Measurements from ENCODE around the gene EIF5A.

Gene EIF5A

GRCh38 chr17:7315570-7316235 is 8.3 kb downstream of the EIF5A start:
- no peaks in the 10 kb centered on the region for H3K9me3 ChIP-seq
- H3K4me3 ChIP-seq (ENCODE audit: low read depth in 1 of 2, low read length in 1 of 2), result peak overlapping the region; percentile 73 to 86
- H3K27ac ChIP-seq, result peak overlapping the region; percentile 99
- peaks cover 21 to 24% of the 10 kb centered on the region in 2 experiments for H3K4me1 ChIP-seq (ENCODE audit: control insufficient read depth in 1 of 2, insufficient read depth in 1 of 2, low read depth in 1 of 2, low read length in 1 of 2)
- peak; percentile 4 for TF ChIP-seq CTCF (IDR thresholded peaks at IDR 0.05)
- peaks cover 64% of the 10 kb centered on the region for H3K36me3 ChIP-seq
- no peaks in the 10 kb centered on the region for H3K27me3 ChIP-seq

GRCh38 chr17:7317161-7317803 is 9.9 kb downstream of the EIF5A start:
- H3K36me3 ChIP-seq, result peaks cover 65% of the 10 kb centered on the region
- H3K9me3 ChIP-seq, result no peaks in the 10 kb centered on the region
- peaks cover 21 to 24% of the 10 kb centered on the region in 2 experiments for H3K4me1 ChIP-seq (ENCODE audit: control insufficient read depth in 1 of 2, insufficient read depth in 1 of 2, low read depth in 1 of 2, low read length in 1 of 2)
- TF ChIP-seq CTCF (IDR thresholded peaks at IDR 0.05), result no peak
- H3K27me3 ChIP-seq, result no peaks in the 10 kb centered on the region
- no peak overlapping the region for H3K4me3 ChIP-seq (ENCODE audit: low read depth in 1 of 2, low read length in 1 of 2)
- peak overlapping the region; percentile 35 for H3K27ac ChIP-seq

- no peaks in the 10 kb centered on the region for H3K9me3 ChIP-seq
- no peak overlapping the region for H3K4me3 ChIP-seq (ENCODE audit: low read depth in 1 of 2, low read length in 1 of 2)
- H3K27me3 ChIP-seq, result no peaks in the 10 kb centered on the region
- no peak for TF ChIP-seq CTCF (IDR thresholded peaks at IDR 0.05)
- H3K27ac ChIP-seq, result no peak overlapping the region
- peaks cover 65% of the 10 kb centered on the region for H3K36me3 ChIP-seq
- H3K4me1 ChIP-seq (ENCODE audit: control insufficient read depth in 1 of 2, insufficient read depth in 1 of 2, low read depth in 1 of 2, low read length in 1 of 2), result peaks cover 21 to 24% of the 10 kb centered on the region in 2 experiments
Observed at GRCh38 chr17:7318121-7318860, 10.9 kb downstream of the EIF5A start.

GRCh38 chr17:7321466-7321865 is 14.0 kb downstream of the EIF5A start:
- peaks cover 0 to 4% of the 10 kb centered on the region in 2 experiments for H3K4me1 ChIP-seq (ENCODE audit: control insufficient read depth in 1 of 2, insufficient read depth in 1 of 2, low read depth in 1 of 2, low read length in 1 of 2)
- H3K36me3 ChIP-seq, result peaks cover 71% of the 10 kb centered on the region
- TF ChIP-seq CTCF (IDR thresholded peaks at IDR 0.05), result no peak
- H3K27me3 ChIP-seq, result no peaks in the 10 kb centered on the region
- no peaks in the 10 kb centered on the region for H3K9me3 ChIP-seq
- no peak overlapping the region for H3K27ac ChIP-seq
- H3K4me3 ChIP-seq (ENCODE audit: low read depth in 1 of 2, low read length in 1 of 2), result no peak overlapping the region

GRCh38 chr17:7322520-7323194 is 15.2 kb downstream of the EIF5A start:
- TF ChIP-seq CTCF (IDR thresholded peaks at IDR 0.05), result no peak
- Histone ChIP-seq H3K4me3 (ENCODE audit: low read depth in 1 of 2, low read length in 1 of 2) (no peak overlapping the region), H3K27me3 (no peaks in the 10 kb centered on the region), H3K4me1 (ENCODE audit: control insufficient read depth in 1 of 2, insufficient read depth in 1 of 2, low read depth in 1 of 2, low read length in 1 of 2) (peaks cover 0 to 4% of the 10 kb centered on the region in 2 experiments), H3K27ac (no peak overlapping the region), H3K36me3 (peaks cover 64% of the 10 kb centered on the region), H3K9me3 (no peaks in the 10 kb centered on the region)
